ENCODE results near the gene ZNF479. TPM values are rescaled to one million over a fixed set of nuclear protein-coding genes. Genes with fewer than 3 reads are reported as not detected.
"Not testable (repeated sequence)": the region's sequence is repeated elsewhere in the genome, so short reads cannot be mapped to it uniquely, and the experiment has no call there.

The ZNF479 gene
- total RNA-seq (2014; rRNA removed; shearing (Covaris generic); ENCODE audit: low replicate concordance), result not detected in 2 replicates

DNA sequence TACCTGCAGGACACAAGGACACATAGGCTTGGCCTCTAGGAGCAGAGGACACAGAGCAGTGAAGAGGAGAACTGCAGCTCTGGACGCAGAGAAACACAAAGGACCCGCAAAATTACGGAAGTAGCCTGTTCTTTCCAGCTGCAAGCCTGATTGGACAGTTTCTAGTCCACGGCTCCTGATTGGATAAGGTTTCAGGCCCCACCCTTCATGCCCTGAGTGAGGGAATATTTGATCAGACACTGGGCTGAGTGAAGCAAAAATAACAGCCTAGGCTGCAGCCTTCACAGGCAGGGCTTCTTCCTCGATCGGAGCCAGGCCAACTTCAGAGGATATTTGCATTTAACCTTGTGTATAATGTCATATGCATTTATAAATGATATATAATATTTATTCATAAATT, at the start of gene ZNF479:
ZNF479 (minus strand) TSS at position 101 of the 400 bp plus-strand sequence. CDS start 112 bp downstream, outside the sequence.
- DNase-seq (ENCODE audit: low read depth); in situ Hi-C loops (cut with HindIII; ENCODE audit: low pct_unique_long_range_greater_than_20kb, low sequenced_read_pairs): not testable (repeated sequence)

DNA sequence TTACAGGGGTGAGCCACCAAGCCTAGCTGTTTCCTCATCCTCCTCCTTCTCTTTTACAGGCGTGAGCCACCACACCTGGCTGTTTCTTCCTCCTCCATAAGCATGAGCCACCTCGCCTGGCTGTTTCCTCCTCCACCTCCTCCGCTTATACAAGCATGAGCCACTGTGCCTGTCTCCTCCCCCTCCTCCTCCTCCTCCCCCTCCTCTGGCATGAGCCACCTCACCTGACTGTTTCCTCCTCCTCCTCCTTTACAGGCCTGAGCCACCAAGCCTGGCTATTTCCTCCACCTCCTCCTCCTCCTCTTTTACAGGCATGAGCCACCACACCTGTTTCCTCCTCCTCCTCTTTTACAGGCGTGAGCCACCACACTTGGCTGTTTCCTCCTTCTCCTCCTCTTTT, 49.8 kb upstream of the ZNF479 start:
- DNase-seq (ENCODE audit: low read depth), result no peak
- in situ Hi-C loops (cut with HindIII; ENCODE audit: low pct_unique_long_range_greater_than_20kb, low sequenced_read_pairs), result no loop called here

DNA sequence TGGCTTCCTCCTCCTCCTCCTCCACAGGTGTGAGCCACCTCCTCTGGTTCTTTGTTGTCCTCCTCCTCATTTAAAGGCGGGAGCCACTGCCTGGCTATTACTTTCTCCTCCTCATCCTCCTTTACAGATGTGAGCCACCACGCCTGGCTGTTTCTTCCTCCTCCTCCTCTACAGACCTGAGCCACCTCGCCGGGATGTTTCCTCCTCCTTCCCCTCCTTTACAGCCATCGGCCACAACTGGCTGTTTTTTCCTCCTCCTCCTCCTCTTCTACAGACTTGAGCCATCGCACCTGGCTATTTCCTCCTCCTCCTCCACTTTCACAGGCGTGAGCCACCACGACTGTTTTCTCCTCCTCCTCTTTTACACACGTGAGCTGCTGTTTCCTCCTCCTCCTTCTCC, 49.0 kb upstream of the ZNF479 start:
- DNase-seq (ENCODE audit: low read depth), result no peak
- in situ Hi-C loops (cut with HindIII; ENCODE audit: low pct_unique_long_range_greater_than_20kb, low sequenced_read_pairs), result no loop called here

DNA sequence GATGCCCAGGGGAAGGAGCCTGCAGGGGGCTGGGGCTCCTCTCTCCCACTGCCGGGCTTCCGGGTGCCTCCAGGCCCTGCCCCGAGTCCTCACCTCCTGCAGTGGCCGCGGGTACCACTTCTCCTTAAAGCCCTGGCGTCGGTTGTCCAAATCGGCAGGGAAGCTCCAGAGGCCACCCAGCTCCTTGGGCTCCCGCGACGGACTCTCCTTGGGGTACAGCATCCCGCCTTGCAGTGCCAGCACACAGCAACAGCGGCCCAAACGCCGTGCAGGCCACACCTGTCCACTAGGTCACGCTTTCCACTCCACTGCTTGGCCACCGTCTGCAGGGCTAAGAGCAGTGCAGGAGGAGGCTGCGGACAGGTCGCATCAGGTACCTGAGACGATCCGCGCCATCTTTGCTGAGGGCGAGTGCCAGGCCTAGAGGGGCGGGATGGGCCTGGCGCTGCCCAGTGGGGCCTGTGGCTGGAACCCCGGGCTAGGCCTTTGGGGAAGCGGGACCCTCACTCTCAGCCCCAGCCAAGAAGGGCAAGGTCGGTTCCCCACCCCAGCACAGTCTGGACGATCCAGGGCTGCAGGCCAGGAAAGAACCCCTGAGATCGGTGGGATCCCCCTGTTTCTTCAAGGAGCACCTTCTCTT, 47.7 kb upstream of the ZNF479 start:
- DNase-seq (ENCODE audit: low read depth), result no peak
- in situ Hi-C loops (cut with HindIII; ENCODE audit: low pct_unique_long_range_greater_than_20kb, low sequenced_read_pairs), result no loop called here

DNA sequence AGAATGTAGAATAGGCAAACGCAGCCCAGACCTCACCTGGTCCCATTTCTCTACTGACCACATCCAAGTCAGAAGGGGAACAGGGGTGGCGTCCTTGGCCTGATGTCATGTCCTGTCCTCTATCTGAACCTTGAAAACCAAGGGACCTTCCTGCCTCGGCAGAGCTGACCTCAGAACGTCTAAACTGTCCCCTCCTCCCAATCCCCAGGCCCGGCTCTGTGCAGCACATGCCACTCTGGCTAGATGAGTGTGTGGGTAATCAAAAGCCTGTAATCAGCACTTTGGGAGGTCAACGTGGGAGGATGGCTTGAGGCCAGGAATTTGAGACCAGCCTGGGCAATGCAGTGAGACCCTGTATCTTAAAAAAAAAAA, 46.5 kb upstream of the ZNF479 start:
- DNase-seq (ENCODE audit: low read depth), result no peak
- in situ Hi-C loops (cut with HindIII; ENCODE audit: low pct_unique_long_range_greater_than_20kb, low sequenced_read_pairs), result no loop called here

DNA sequence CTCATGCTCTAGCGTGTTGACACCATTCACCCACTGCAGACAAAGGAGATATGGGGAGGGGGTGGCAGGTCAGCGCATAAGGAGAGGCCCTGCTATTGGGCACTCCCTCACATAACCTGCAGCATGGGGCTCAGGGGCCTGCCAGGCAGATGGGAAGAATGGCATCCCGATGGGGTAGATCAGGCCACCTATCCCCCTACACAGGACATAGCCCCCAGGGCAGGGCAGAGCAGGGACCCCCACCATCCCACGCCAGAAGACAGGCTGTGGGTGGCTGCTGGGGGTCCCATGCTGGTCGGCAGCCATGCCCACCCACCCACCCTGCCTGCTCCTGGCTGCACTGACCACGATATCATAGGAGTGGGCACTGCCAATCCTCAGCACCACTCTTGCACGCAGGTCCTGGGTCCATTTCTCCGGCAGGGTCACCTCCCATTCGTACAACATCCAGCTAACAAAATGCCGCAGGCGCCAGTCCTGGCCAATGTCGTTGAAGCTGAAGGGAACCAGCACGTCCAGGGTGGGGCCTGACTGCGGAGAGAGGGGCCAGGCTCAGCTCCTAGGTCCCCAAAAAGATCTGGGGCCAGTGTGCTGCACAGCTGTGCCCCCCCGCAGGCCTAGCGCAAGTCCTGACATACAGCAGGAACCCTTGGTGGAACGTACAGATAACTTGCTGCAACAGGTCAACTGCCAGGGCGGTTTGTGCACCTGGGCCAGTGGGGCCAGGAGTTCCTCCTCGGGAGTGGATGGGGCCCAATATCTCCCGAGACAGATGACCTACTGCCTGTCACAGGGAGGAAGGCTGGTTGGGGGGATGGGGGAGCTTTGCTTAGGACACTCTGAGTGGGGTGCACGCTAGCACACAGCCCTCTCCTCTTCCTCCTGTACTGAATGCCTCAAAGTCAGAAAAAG, 45.9 kb upstream of the ZNF479 start:
- no peak for DNase-seq (ENCODE audit: low read depth)
- in situ Hi-C loops (cut with HindIII; ENCODE audit: low pct_unique_long_range_greater_than_20kb, low sequenced_read_pairs), result no loop called here

DNA sequence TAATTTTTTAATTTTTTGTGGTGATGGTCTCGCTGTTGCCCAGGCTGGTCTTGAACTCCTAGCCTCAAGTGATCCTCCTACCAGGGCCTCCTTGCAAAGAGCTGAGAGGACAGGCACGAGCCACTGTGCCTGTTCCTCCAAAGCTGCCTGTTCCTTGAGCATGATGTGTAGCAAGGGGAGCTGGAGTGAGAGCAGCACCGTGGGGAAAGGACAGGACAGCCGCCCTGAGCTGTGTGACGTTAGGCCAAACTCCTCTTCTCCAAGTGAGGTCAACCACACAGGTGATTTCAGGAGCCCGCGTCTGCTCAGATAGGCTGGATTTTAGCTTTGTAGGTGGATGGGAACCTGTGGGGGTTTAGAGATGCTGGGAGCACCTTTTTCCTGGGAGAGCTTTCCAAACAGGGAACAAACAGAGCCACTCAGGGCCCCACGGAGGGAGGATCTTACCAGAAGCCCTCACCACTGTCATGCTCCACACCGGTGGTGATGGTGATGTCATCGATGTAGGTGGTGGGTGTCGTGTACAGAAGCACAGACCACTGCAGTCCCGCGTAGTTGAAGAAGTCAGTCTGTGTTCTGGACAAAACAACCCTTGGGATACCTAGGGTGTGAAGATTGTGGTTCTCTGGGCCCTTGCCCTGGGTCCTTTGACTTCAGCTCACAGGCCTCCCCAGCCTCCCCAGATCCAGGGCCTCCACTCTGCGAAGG, 44.8 kb upstream of the ZNF479 start:
- in situ Hi-C loops (cut with HindIII; ENCODE audit: low pct_unique_long_range_greater_than_20kb, low sequenced_read_pairs), result no loop called here
- no peak for DNase-seq (ENCODE audit: low read depth)

DNA sequence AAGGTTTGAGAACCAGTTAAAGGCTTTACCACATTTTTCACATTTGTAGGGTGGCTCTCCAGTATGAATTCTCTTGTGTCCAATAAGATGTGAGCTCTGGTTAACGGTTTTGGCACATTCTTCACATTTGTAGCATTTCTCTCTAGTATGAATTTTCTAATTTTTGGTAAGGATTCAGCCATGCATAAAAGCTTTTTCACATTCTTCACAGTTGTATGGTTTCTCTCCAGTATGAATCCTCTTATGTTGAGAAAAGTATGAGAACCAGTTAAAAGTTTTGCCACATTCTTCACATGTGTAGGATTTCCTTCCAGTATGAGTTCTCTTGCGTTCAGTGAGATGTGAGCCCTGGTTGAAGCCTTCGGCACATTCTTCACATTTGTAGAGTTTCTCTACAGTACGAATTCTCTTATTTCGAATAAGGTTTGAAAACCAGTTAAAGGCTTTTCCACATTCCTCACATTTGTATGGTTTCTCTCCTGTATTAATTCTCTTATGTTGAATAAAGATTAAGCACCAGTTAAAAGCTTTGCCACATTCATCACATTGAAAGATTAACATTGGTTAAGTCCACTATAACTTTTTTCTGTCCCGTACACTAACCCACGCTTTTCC, 33.2 kb upstream of the ZNF479 start:
- no peak for DNase-seq (ENCODE audit: low read depth)
- in situ Hi-C loops (cut with HindIII; ENCODE audit: low pct_unique_long_range_greater_than_20kb, low sequenced_read_pairs), result no loop called here

DNA sequence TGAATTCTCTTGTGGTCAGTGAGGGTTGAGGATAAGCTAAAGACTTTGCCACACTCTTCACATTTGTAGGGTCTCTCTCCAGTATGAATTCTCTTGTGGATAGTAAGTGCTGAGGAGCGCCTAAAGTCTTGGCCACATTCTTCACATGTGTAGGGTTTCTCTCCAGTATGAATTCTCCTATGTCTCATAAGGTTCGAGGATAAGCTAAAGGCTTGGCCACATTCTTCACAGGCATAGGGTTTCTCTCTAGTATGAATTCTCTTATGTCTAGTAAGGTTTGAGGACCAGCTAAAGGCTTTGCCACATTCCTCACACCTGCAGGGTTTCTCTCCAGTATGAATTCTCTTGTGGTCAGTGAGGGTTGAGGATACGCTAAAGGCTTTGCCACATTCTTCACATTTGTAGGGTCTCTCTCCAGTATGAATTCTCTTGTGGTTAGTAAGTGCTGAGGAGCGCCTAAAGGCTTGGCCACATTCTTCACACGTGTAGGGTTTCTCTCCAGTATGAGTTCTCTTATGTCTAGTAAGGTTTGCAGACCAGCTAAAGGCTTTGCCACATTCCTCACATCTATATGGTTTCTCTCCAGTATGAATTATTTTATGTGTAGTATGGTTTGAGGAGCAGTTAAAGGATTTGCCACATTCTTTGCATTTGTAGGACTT, 12.0 kb downstream of the ZNF479 start:
- in situ Hi-C loops (cut with HindIII; ENCODE audit: low pct_unique_long_range_greater_than_20kb, low sequenced_read_pairs); DNase-seq (ENCODE audit: low read depth): not testable (repeated sequence)

Measured in Caki2 (cell line).